ENCODE measurements around the gene ARHGAP24.
"Not testable (repeated sequence)": the region's sequence is repeated elsewhere in the genome, so short reads cannot be mapped to it uniquely, and the experiment has no call there.

Gene ARHGAP24

GRCh38 chr4:85979276-85979675 lies 504.3 kb downstream of the ARHGAP24 start:
- DNase-seq (ENCODE audit: insufficient read length, low spot score) = no peak

GRCh38 chr4:85986266-85986665 lies 511.3 kb downstream of the ARHGAP24 start:
- FAIRE-seq = no peak

More at GRCh38 chr4:85979276-85979675, 504.3 kb downstream of the ARHGAP24 start:
- no peak for FAIRE-seq

GRCh38 chr4:85993641-85994040 lies 518.7 kb downstream of the ARHGAP24 start:
- no peak for DNase-seq (ENCODE audit: insufficient read length, low spot score)
- no peak for FAIRE-seq

More at GRCh38 chr4:85986266-85986665, 511.3 kb downstream of the ARHGAP24 start:
- DNase-seq (ENCODE audit: insufficient read length, low spot score) = no peak

GRCh38 chr4:85994576-85994975 lies 519.6 kb downstream of the ARHGAP24 start:
- DNase-seq (ENCODE audit: insufficient read length, low spot score) = no peak
- FAIRE-seq = no peak

GRCh38 chr4:85995361-85995760 lies 520.4 kb downstream of the ARHGAP24 start:
- FAIRE-seq (no peak), DNase-seq (ENCODE audit: insufficient read length, low spot score) (no peak)

GRCh38 chr4:86001591-86001990 lies 526.6 kb downstream of the ARHGAP24 start:
- FAIRE-seq = no peak
- no peak for DNase-seq (ENCODE audit: insufficient read length, low spot score)

GRCh38 chr4:86004030-86004429 lies 529.1 kb downstream of the ARHGAP24 start:
- FAIRE-seq = no peak

GRCh38 chr4:86006057-86006456 lies 531.1 kb downstream of the ARHGAP24 start:
- no peak for DNase-seq (ENCODE audit: insufficient read length, low spot score)
- FAIRE-seq = no peak

More at GRCh38 chr4:86004030-86004429, 529.1 kb downstream of the ARHGAP24 start:
- no peak for DNase-seq (ENCODE audit: insufficient read length, low spot score)

GRCh38 chr4:86007042-86007441 lies 532.1 kb downstream of the ARHGAP24 start:
- no peak for DNase-seq (ENCODE audit: insufficient read length, low spot score)
- no peak for FAIRE-seq

- FAIRE-seq = no peak
- DNase-seq (ENCODE audit: insufficient read length, low spot score) = no peak
These were observed 536.2 kb downstream of the ARHGAP24 start for GRCh38 chr4:86011117-86011516.

- FAIRE-seq (no peak), DNase-seq (ENCODE audit: insufficient read length, low spot score) (no peak)
These were observed 538.7 kb downstream of the ARHGAP24 start for GRCh38 chr4:86013621-86014020.

- DNase-seq (ENCODE audit: insufficient read length, low spot score) (no peak), FAIRE-seq (no peak)
These were observed 539.6 kb downstream of the ARHGAP24 start for GRCh38 chr4:86014599-86014998.

GRCh38 chr4:86015412-86016350 lies 540.7 kb downstream of the ARHGAP24 start:
- no peak for DNase-seq (ENCODE audit: insufficient read length, low spot score)
- no peak for FAIRE-seq

- no peak for DNase-seq (ENCODE audit: insufficient read length, low spot score)
- FAIRE-seq = no peak
These were observed 544.4 kb downstream of the ARHGAP24 start for GRCh38 chr4:86019362-86019761.

GRCh38 chr4:86019906-86020305 lies 545.0 kb downstream of the ARHGAP24 start:
- FAIRE-seq (no peak), DNase-seq (ENCODE audit: insufficient read length, low spot score) (no peak)

- not testable (repeated sequence) for DNase-seq (ENCODE audit: insufficient read length, low spot score); FAIRE-seq
These were observed 546.7 kb downstream of the ARHGAP24 start for GRCh38 chr4:86021671-86022070.

- FAIRE-seq (no peak), DNase-seq (ENCODE audit: insufficient read length, low spot score) (no peak)
These were observed 551.8 kb downstream of the ARHGAP24 start for GRCh38 chr4:86026720-86027119.

- FAIRE-seq (no peak), DNase-seq (ENCODE audit: insufficient read length, low spot score) (no peak)
These were observed 557.0 kb downstream of the ARHGAP24 start for GRCh38 chr4:86031927-86032326.

GRCh38 chr4:86032476-86033022 lies 557.6 kb downstream of the ARHGAP24 start:
- DNase-seq (ENCODE audit: insufficient read length, low spot score) (no peak), FAIRE-seq (no peak)

GRCh38 chr4:86033171-86033570 lies 558.2 kb downstream of the ARHGAP24 start:
- DNase-seq (ENCODE audit: insufficient read length, low spot score) (no peak), FAIRE-seq (no peak)

- DNase-seq (ENCODE audit: insufficient read length, low spot score) (no peak), FAIRE-seq (no peak)
These were observed 559.7 kb downstream of the ARHGAP24 start for GRCh38 chr4:86034616-86035015.

- FAIRE-seq (no peak), DNase-seq (ENCODE audit: insufficient read length, low spot score) (no peak)
These were observed 560.7 kb downstream of the ARHGAP24 start for GRCh38 chr4:86035688-86036087.

Measured in HTR-8/SVneo (cell line).